Cardiac atrium fibroblast (primary cell): ENCODE data around the gene ZNG1E. TPM values are rescaled to one million over a fixed set of nuclear protein-coding genes. Genes with fewer than 3 reads are reported as not detected.

Experiments used
- total RNA-seq: library from RNA; depleted of rRNA; stranded (reverse); fragments of >200 nt; gene quantifications from 2 replicates; pipeline ENCODE4 v1.2.3, GENCODE V29; 2015

The ZNG1E gene
- 20.7 and 22.9 TPM in 2 replicates for total RNA-seq

GRCh38 chr9:65675589-65676021, at the start of gene ZNG1E:
Gene ZNG1E (plus strand): TSS chr9:65675928. CDS start chr9:65675977, 49 bp downstream.

GRCh38 chr9:65737096-65737564, 61.4 kb downstream of the ZNG1E start, which contains the start of gene FOXD4L4:
Gene FOXD4L4 (plus strand): TSS chr9:65737146. CDS start chr9:65737146, 0 bp downstream.

Other genes with a start within 250 kb of the ZNG1E start
- 0.97 TPM in 1 of 2 replicates, not detected in the other for gene FOXD4L4, start 61.2 kb downstream of the ZNG1E start, total RNA-seq